ENCODE data around the gene SYNE2. TPM values are rescaled to one million over a fixed set of nuclear protein-coding genes. Genes with fewer than 3 reads are reported as not detected.

The SYNE2 gene
- total RNA-seq, 1 experiment from 2014 or later, result 37.5 TPM

DNA sequence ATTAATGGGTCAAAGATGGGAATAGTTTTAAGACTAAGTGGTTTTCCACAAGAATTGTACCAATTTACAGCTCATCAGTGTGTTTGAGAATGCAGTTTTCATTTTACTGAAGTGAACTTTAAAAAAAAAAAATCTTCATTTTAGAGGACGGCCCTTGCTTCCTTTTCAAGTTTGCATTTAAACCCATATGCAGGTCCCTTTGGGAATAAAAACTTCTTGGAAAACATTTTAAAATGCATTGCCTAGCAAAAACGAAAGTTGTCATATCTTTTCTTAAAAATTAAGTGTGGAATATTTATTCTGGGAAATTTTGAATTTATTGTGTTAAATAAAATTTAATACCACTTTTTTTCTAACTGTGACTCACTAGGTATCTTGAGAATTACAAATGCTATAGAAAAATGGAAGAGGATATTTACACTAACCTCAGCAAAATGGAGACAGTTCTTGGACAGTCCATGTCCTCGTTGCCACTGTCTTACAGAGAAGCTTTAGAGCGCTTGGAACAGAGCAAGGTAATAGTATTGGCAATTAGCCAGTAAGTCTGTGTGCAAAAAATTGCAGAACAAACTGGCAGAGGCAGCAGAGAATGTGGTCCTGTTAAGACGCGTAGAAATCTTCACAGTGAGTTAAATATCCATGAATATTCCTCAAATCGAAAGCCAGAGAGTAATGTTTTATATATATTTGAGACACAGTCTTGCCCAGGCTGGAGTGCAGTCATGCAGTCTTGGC lies 209.7 kb downstream of the SYNE2 start:
- H3K4me3 ChIP-seq (ENCODE audit: low read depth in 2 of 2, low read length in 2 of 2), result no peak overlapping the region

DNA sequence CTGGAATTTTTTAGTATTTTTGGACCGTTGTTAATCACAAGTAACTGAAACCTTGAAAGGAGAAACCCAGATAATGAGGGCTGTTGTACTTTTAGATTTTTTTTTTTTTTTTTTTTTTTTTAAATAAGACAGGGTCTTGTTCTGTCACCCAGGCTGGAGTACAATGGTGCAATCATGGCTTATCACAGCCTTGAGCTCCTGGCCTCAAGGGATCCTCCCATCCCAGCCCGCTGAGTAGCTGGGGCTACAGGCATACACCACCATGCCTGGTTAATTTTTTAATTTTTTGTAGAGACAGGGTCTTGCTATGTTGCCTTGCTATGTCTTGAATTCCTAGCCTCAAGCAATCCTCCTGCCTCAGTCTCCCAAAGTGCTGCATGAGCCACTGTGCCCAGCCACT lies 211.6 kb downstream of the SYNE2 start:
- intact Hi-C loops (cut with micrococcal nuclease; ENCODE audit: unreplicated experiment), result no loop called here
- ChIA-PET CTCF (interaction anchor here (0.7 kb wide), 1 partner anchor 127 kb away, joined by 3 read pairs; no protein-coding TSS in a partner anchor), POLR2A (no interaction called here)
- no peaks in the 10 kb centered on the region for H3K27me3 ChIP-seq (ENCODE audit: control insufficient read depth, insufficient read depth, low read length)
- ATAC-seq (no peak), DNase-seq (ENCODE audit: low read depth, low spot score) (no peak)
- BruUV-seq (replicated peaks), result no TSS peak
- TF ChIP-seq TCF7L2 (IDR thresholded peaks at IDR 0.05; ENCODE audit: low read depth, low read length) (no peak), REST (IDR thresholded peaks at IDR 0.05; ENCODE audit: insufficient read depth in 1 of 2, low read depth in 2 of 2, low read length in 1 of 2) (no peak), POLR2AphosphoS5 (IDR thresholded peaks at IDR 0.05; ENCODE audit: low read depth, low read length) (no peak), CTCF (IDR thresholded peaks at IDR 0.05) (no peak), SIN3A (IDR thresholded peaks at IDR 0.05; ENCODE audit: borderline replicate concordance, insufficient read depth, low read depth, low read length) (no peak)
- no peak overlapping the region for H3K4me3 ChIP-seq (ENCODE audit: low read depth in 2 of 2, low read length in 2 of 2)
- in situ Hi-C loops (cut with HindIII; ENCODE audit: low pct_unique_long_range_greater_than_20kb, low sequenced_read_pairs), result no loop called here
- no peaks in the 10 kb centered on the region for H3K4me1 ChIP-seq (ENCODE audit: control insufficient read depth, insufficient read depth, low read length)
- H3K27ac ChIP-seq (ENCODE audit: low read length), result no peak overlapping the region
- no peaks in the 10 kb centered on the region for H3K9me3 ChIP-seq (ENCODE audit: control insufficient read depth, insufficient read depth, low read depth, low read length)
- H3K36me3 ChIP-seq (ENCODE audit: control insufficient read depth, insufficient read depth, low read length), result no peaks in the 10 kb centered on the region; the same call in 1 of the 2 replicates

More for the DNA sequence above, 209.7 kb downstream of the SYNE2 start:
- ATAC-seq, result no peak
- in situ Hi-C loops (cut with HindIII; ENCODE audit: low pct_unique_long_range_greater_than_20kb, low sequenced_read_pairs), result no loop called here
- Histone ChIP-seq H3K36me3 (ENCODE audit: control insufficient read depth, insufficient read depth, low read length) (no peaks in the 10 kb centered on the region; the same call in 1 of the 2 replicates), H3K27me3 (ENCODE audit: control insufficient read depth, insufficient read depth, low read length) (no peaks in the 10 kb centered on the region), H3K4me1 (ENCODE audit: control insufficient read depth, insufficient read depth, low read length) (no peaks in the 10 kb centered on the region), H3K9me3 (ENCODE audit: control insufficient read depth, insufficient read depth, low read depth, low read length) (no peaks in the 10 kb centered on the region), H3K27ac (ENCODE audit: low read length) (no peak overlapping the region)
- no TSS peak for BruUV-seq (replicated peaks)
- ChIA-PET POLR2A (no interaction called here), CTCF (no interaction called here)
- no peak for TF ChIP-seq TCF7L2 (IDR thresholded peaks at IDR 0.05; ENCODE audit: low read depth, low read length)
- no peak for TF ChIP-seq REST (IDR thresholded peaks at IDR 0.05; ENCODE audit: insufficient read depth in 1 of 2, low read depth in 2 of 2, low read length in 1 of 2)
- no peak for TF ChIP-seq CTCF (IDR thresholded peaks at IDR 0.05)
- TF ChIP-seq POLR2AphosphoS5 (IDR thresholded peaks at IDR 0.05; ENCODE audit: low read depth, low read length), result no peak
- no peak for TF ChIP-seq SIN3A (IDR thresholded peaks at IDR 0.05; ENCODE audit: borderline replicate concordance, insufficient read depth, low read depth, low read length)
- intact Hi-C loops (cut with micrococcal nuclease; ENCODE audit: unreplicated experiment), result no loop called here
- DNase-seq (ENCODE audit: low read depth, low spot score), result no peak

Data from Panc1 (cell line).